ENCODE data around the gene LRRC37A3.
A peak's percentile ranks its signal among the peaks of the same experiment; 100 is the strongest.
"Not testable (repeated sequence)": the region's sequence is repeated elsewhere in the genome, so short reads cannot be mapped to it uniquely, and the experiment has no call there.

The LRRC37A3 gene

DNA sequence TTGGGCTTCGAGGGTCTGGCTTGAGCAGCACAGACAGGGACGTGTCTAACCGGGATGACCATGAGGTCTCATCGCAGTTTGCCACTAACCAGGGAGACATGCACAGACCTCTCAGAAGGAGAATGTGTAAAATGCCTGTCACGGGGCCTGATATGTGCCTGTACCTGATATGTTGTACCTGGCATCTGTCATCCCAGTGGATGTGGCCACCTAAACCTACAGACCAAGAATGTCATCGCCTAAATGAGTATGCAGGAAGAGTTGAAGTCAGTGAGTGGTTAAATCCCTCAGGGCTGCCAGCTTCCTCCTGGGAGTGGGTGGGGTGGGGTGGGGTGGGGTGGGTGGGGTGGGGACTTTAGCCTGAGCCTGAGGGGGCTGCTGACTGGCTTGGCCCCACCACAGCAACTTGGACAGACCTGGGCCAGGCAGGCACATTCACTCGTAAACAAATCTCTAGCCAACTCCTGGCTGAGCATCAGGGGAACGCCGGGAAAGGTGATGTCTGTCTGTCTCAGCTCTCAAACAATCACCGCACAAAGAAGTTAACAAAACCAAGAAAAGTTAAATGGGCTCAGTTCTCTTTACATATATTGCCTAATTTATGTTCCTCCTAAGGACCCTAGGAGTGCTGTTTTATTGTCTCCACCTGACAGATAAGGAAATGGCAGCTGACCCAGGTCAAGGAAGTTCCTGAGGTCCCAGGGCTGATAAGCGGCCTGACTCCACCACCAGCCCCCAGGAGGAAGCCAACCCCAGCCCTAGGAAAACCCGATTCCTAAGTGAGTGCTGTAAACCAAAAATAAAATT lies 89.3 kb downstream of the LRRC37A3 start:
- DNase-seq = not testable (repeated sequence)

DNA sequence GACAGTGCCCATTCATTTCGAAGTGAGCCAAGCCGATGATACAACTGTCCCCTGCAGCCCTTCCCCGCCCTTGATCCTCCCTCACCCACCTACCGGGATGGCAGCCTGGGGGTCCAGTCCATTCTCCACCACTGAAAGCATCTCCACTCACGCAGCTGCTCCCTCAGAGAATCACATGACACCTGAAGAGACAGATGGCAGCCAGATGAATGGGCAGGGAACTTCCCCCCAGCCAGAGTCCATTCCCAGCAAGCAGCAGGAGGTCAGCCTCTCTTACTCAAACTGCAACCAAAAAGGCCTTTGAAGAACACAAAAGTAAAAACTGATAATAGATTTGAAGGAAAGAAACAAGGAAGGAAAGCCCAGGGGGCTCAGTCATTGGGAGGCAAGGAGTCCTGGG lies 90.2 kb downstream of the LRRC37A3 start:
- not testable (repeated sequence) for DNase-seq

DNA sequence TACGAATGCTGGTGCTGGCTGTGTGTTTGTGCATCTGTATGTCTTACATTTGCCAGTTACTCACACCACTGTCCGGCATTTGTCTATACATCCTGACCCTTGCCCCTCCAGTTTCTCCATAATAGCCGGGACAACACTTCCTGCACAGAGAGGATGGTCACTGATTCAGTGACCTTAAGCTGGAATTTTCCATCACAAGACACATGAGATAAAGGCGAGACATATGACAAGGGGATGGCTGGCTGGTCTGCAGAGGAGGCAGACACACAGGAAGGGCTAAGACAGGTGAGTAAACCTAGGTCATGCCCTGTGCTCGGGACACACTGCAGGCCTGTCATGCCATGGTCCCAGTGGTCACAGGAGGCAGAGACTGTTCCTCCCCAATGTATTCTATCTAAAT lies 100.4 kb downstream of the LRRC37A3 start:
- DNase-seq = not testable (repeated sequence)

DNA sequence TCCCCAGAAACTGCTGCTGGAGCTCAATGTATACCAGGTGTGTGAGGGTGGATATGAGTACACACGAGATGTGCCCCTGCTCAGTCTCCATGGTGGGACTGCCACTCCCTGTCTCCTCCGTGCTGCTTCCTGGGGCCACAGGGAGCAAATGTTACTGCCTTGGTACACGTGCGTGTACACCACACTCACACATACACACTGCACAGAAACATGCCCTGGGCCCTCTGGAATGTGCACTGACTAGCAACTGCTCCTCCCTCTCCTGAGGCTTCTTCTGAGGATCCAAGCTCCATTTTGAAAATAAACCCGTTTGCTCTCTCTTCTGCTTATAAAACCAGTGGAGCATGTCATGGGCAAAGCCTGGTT lies 103.5 kb downstream of the LRRC37A3 start:
- DNase-seq = not testable (repeated sequence)

DNA sequence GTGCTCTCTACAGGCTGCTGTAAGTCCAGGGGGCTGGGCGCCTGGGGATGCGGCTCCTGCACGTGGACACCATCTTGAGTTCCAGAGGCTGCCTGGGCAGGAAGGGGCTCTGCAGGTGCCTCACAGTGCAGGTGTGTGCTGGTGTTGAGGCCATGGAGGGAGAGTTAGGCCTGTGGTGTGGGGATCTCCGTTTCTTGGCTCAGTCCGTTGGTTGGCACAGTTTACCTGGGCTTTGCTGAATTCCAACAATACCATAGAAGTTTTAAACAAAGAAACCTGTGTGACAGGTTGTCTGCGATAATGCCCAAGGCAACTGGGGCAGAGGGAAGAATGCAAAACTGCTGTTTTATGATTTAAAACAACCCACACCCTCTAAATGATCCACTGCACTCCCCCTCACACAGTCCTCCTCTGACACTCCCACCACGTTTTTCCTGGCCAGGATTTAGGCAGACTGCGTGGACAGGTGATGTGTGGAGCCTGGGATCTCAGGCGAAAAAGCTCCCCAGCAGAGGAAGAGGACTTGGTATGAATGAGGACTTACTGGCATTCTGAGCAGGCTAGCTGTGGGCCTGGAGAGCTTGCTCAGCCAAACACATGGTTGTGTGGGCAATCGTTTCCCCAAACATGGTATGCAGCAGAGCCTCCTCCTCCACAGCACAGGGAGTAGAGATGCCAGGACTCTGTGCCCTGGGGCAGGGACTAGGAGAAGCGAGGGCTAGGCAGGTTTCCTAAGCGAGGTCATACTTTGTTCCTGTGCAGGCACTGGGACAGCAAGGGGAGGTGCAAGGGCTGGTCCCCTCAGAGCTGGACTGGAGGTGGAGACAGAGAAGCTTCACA lies 104.1 kb downstream of the LRRC37A3 start:
- DNase-seq = not testable (repeated sequence)

DNA sequence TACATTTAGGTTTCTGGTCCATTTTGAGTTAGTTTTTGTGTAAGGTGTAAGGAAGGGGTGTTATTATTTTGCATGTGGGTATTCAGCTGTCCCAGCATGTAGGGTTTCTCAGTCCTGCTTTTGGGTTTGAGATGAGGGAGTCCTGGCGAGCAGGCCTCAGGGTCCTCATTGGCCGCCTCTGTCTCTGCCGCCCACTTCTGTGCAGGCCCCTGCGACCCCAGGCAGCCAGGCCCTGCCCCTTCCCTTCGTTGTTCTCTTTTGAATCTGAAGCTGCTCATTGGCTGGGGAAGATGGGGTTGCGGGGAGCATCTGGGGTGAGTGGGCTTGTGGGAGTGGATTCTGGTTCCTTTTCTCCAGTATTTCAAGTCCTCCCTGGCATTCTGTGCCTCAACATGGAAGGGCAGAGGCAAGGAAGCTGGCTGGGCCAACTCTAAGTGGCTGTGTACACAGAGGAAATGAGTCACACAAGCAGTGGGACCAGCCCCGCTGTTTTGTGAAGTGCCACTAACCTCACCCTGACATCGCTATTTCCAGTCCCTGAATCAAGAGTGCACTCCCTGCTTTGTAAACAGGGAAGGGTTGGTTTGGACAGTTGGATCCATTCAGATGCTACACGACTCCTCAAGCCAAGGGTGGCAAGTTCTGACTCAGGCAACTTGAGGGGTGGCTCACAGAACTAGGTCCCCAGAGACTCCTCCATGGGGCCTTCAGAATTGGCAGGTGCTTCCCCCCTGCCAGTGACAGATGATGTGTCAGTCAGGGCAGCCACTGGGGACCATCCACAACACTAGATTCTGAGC lies 110.9 kb downstream of the LRRC37A3 start:
- DNase-seq = peak; percentile 76
